ENCODE results near the gene ACAT2. TPM values are rescaled to one million over a fixed set of nuclear protein-coding genes. Genes with fewer than 3 reads are reported as not detected.

Gene ACAT2
- total and polyA plus RNA-seq, 9 donors = 7.2 to 113 (median 20.3) TPM

DNA sequence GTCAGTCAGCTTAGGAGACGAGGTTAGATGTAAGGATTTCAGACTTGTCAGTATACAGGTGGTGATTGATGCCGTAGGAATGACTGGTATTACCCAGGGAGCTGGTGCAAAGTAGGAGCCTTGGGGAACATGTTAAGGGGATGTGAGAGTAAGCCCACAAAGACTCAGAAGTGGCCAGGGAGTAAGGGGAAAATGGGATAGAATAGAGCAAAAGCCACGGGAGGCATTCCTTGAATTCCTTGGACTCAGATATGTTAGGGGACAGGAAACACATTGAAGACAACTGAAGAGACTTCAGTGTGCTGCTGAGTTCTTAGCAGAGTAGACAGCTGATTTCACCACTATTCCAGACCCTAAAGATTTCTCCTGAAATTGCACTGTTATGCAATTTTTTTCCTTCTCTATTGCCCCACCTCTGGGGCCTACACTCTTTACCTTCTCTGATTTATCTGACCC lies 1.2 kb upstream of the ACAT2 start:
- no peak overlapping the region for H3K27ac ChIP-seq
- intact Hi-C loops (cut with DNase I) = loop anchor here in 1 of 4 donors (5.0 kb wide), 1 partner anchor 68 kb away; the partner anchor contains the start of gene SOD2
- H3K36me3 ChIP-seq = no peaks in the 10 kb centered on the region
- no peak overlapping the region for H3K4me3 ChIP-seq
- WGBS, 3 donors = 43 to 47% (median 47%) methylated on average over 3 of the region's 3 CpGs
- TF ChIP-seq, protein P1, sequence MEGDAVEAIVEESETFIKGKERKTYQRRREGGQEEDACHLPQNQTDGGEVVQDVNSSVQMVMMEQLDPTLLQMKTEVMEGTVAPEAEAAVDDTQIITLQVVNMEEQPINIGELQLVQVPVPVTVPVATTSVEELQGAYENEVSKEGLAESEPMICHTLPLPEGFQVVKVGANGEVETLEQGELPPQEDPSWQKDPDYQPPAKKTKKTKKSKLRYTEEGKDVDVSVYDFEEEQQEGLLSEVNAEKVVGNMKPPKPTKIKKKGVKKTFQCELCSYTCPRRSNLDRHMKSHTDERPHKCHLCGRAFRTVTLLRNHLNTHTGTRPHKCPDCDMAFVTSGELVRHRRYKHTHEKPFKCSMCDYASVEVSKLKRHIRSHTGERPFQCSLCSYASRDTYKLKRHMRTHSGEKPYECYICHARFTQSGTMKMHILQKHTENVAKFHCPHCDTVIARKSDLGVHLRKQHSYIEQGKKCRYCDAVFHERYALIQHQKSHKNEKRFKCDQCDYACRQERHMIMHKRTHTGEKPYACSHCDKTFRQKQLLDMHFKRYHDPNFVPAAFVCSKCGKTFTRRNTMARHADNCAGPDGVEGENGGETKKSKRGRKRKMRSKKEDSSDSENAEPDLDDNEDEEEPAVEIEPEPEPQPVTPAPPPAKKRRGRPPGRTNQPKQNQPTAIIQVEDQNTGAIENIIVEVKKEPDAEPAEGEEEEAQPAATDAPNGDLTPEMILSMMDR (IDR thresholded peaks at IDR 0.05) = no peak
- TF ChIP-seq POLR2A (IDR thresholded peaks at IDR 0.05) (no peak), EP300 (IDR thresholded peaks at IDR 0.05) (no peak)
- peaks cover 12% of the 10 kb centered on the region for H3K4me1 ChIP-seq (ENCODE audit: insufficient read depth)
- no peaks in the 10 kb centered on the region for H3K9me3 ChIP-seq
- no peaks in the 10 kb centered on the region for H3K27me3 ChIP-seq
- no peak for DNase-seq

DNA sequence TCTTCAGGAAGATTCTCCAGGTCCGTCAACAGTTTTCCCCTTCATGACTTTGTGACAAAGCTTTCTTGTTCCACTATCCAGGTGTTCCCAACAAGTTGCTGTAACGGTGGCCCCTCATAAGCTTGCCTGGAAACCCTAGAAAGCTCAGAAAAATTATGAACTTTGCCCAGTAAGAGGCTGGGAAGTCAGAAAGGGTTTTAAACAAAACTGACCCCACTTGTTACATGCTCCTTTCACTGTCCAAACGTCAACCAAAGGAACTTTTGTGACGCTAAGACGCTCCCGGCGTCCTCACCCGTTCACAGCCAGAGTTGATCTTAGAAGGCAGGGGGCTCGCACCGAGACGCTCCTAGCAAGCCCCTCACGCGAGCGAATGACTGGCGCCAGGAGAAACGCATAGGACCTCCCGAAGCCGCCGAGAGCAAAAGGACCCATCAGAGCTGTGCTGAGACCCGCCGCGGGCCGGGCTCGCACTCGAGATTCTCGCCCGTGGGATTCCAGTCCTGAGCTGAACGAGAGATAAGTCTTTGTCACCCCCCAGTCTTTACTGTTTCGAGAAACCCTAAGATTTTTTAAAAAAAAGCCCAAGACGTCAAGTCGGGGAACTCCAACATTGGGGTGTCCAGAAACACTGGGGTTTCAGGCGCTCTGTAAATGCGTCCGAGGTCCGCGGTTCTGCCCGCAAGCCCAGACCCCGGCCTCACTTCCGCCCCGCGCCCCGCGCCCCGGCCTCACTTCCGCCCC lies 544 bp upstream of the ACAT2 start:
- intact Hi-C loops (cut with DNase I) = loop anchor here in 1 of 4 donors (5.0 kb wide), 1 partner anchor 69 kb away; the partner anchor contains the start of gene SOD2
- Histone ChIP-seq H3K9me3 (no peaks in the 10 kb centered on the region), H3K4me3 (peak overlapping the region; percentile 86), H3K27me3 (no peaks in the 10 kb centered on the region), H3K36me3 (no peaks in the 10 kb centered on the region), H3K4me1 (ENCODE audit: insufficient read depth) (peaks cover 12% of the 10 kb centered on the region), H3K27ac (peak overlapping the region; percentile 98 to 100)
- WGBS, 3 donors = 2 to 13% (median 2%) methylated on average over 41 to 45 of the region's 45 CpGs
- peak in 3 of 5 donors; percentile 27 to 41 (median 38) for DNase-seq
- TF ChIP-seq, protein P1 (IDR thresholded peaks at IDR 0.05) = no peak

DNA sequence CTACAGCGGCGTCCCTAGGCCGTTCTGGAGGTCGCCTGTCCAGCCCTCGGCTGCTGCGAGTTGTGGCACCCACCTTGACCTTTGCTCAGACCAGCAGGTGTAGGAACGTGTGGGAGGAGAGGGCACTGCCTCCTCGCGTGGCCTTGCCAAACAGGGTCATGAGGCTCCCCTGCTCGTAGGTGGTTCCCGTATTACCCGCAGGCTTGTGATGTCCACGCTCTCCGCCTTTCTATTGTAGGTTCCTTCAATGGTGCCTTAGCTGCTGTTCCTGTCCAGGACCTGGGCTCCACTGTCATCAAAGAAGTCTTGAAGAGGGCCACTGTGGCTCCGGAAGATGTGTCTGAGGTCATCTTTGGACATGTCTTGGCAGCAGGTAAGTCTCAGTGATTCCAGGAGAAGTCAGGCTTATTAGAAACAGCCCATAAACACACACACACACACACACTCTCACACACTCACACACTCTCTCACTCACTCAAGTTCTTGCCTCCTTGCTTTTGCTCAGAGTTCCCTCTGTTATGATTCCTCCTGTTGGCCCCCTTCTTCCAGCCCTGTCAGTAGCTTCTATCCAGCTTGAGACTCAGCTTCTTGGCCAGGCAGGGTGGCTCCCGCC lies 942 bp downstream of the ACAT2 start:
- H3K36me3 ChIP-seq = no peaks in the 10 kb centered on the region
- 11 to 15% (median 12%) methylated on average over 16 of the region's 16 CpGs for WGBS, 3 donors
- TF ChIP-seq, protein P1 (IDR thresholded peaks at IDR 0.05) = no peak
- no peak for TF ChIP-seq EP300 (IDR thresholded peaks at IDR 0.05)
- no peak for TF ChIP-seq POLR2A (IDR thresholded peaks at IDR 0.05)
- H3K27ac ChIP-seq = peak overlapping the region; percentile 98 to 100
- intact Hi-C loops (cut with DNase I) = loop anchor here in 2 of 4 donors (2.0 to 5.0 kb wide), 2 partner anchors 26 to 70 kb away; partner anchors contain the start of genes SOD2 (in 1 of the 2) and TCP1 (in 1 of the 2)
- peak overlapping the region; percentile 86 for H3K4me3 ChIP-seq
- peaks cover 12% of the 10 kb centered on the region for H3K4me1 ChIP-seq (ENCODE audit: insufficient read depth)
- no peaks in the 10 kb centered on the region for H3K9me3 ChIP-seq
- DNase-seq = peak in 2 of 5 donors; percentile 35 to 53
- no peaks in the 10 kb centered on the region for H3K27me3 ChIP-seq

DNA sequence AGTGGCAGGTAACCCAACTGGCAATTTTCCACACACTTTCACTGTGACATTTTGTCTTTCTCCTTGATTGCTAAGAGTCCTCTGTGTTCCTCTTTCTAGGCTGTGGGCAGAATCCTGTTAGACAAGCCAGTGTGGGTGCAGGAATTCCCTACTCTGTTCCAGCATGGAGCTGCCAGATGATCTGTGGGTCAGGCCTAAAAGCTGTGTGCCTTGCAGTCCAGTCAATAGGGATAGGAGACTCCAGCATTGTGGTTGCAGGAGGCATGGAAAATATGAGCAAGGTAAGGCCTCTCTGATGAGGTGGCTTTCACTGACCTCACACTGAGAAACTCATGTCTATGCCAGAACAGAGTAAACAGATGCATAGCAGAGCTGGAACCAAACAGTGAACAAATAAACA lies 5.1 kb downstream of the ACAT2 start:
- Histone ChIP-seq H3K4me3 (no peak overlapping the region), H3K36me3 (no peaks in the 10 kb centered on the region), H3K27me3 (no peaks in the 10 kb centered on the region), H3K27ac (no peak overlapping the region), H3K4me1 (ENCODE audit: insufficient read depth) (peaks cover 9% of the 10 kb centered on the region), H3K9me3 (no peaks in the 10 kb centered on the region)
- DNase-seq = no peak
- TF ChIP-seq, protein P1 (IDR thresholded peaks at IDR 0.05) = no peak
- TF ChIP-seq POLR2A (IDR thresholded peaks at IDR 0.05) (no peak), EP300 (IDR thresholded peaks at IDR 0.05) (no peak)
- intact Hi-C loops (cut with DNase I) = no loop called here
